ENCODE results near the gene ANKDD1B. TPM values are rescaled to one million over a fixed set of nuclear protein-coding genes. Genes with fewer than 3 reads are reported as not detected.

The ANKDD1B gene
- total RNA-seq, 1 experiment from 2014 or later = 0.84 TPM

GRCh38 chr5:75626959-75627358 is 15.7 kb downstream of the ANKDD1B start:
- no peaks in the 10 kb centered on the region for H3K9me3 ChIP-seq (ENCODE audit: control insufficient read depth in 1 of 2, insufficient read depth in 1 of 2, low read depth in 1 of 2, low read length in 2 of 2)
- H3K27me3 ChIP-seq (ENCODE audit: insufficient read depth, low read length) = no peaks in the 10 kb centered on the region
- no peaks in the 10 kb centered on the region for H3K79me2 ChIP-seq (ENCODE audit: insufficient read depth, low read length)
- H2AFZ ChIP-seq (ENCODE audit: low read depth, low read length, poor library complexity, severe bottlenecking) = no peak overlapping the region
- ChIA-PET POLR2A (no interaction called here), CTCF (no interaction called here), RAD21 (ENCODE audit: low non-redundant PET in 1 of 2, low total read pairs in 2 of 2, uncharacterized antibody in 2 of 2, unreplicated experiment in 2 of 2) (no interaction called here)
- H3K9me2 ChIP-seq (ENCODE audit: insufficient read depth) = no peaks in the 10 kb centered on the region
- DNase-seq (ENCODE audit: low read depth, low spot score) = no peak
- H3K27ac ChIP-seq (ENCODE audit: low read depth, low read length) = no peak overlapping the region
- no peak for ATAC-seq
- H3K4me2 ChIP-seq (ENCODE audit: low read length) = no peak overlapping the region
- TF ChIP-seq EGR1 (IDR thresholded peaks at IDR 0.05; ENCODE audit: low read depth) = no peak
- TF ChIP-seq, protein P1, sequence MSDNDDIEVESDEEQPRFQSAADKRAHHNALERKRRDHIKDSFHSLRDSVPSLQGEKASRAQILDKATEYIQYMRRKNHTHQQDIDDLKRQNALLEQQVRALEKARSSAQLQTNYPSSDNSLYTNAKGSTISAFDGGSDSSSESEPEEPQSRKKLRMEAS (IDR thresholded peaks at IDR 0.05) = no peak
- TF ChIP-seq ZFX (IDR thresholded peaks at IDR 0.05) = no peak
- TF ChIP-seq POLR2AphosphoS5 (IDR thresholded peaks at IDR 0.05; ENCODE audit: low read depth, low read length) = no peak
- TF ChIP-seq, protein P2, sequence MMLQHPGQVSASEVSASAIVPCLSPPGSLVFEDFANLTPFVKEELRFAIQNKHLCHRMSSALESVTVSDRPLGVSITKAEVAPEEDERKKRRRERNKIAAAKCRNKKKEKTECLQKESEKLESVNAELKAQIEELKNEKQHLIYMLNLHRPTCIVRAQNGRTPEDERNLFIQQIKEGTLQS (IDR thresholded peaks at IDR 0.05) = no peak
- TF ChIP-seq EZH2phosphoT487 (IDR thresholded peaks at IDR 0.05; ENCODE audit: borderline replicate concordance) = no peak
- no peak for TF ChIP-seq CBX3 (IDR thresholded peaks at IDR 0.05; ENCODE audit: low read depth)
- no peak for TF ChIP-seq POLR2A (IDR thresholded peaks at IDR 0.05; ENCODE audit: borderline replicate concordance, extremely low read depth, insufficient read depth, insufficient read length)
- TF ChIP-seq EZH2 (IDR thresholded peaks at IDR 0.05) = no peak
- no peak for TF ChIP-seq CTCF (IDR thresholded peaks at IDR 0.05 in 2 of 3, conservative IDR thresholded peaks at IDR 0.05 in 1 of 3; ENCODE audit: borderline replicate concordance in 1 of 3, insufficient read depth in 1 of 3, low read depth in 2 of 3, low read length in 2 of 3)
- H3K36me3 ChIP-seq (ENCODE audit: control insufficient read depth in 1 of 2, insufficient read depth in 2 of 2, low read length in 2 of 2) = no peaks in the 10 kb centered on the region
- H3K4me1 ChIP-seq (ENCODE audit: control insufficient read depth in 1 of 2, insufficient read depth in 2 of 2, low read length in 2 of 2) = no peaks in the 10 kb centered on the region
- BruUV-seq (replicated peaks) = no TSS peak
- no peak overlapping the region for H3K4me3 ChIP-seq (replicated peaks in 1 of 2; ENCODE audit: low read depth in 1 of 2, low read length in 2 of 2)
- H3K9ac ChIP-seq (ENCODE audit: low read length) = no peak overlapping the region
- intact Hi-C loops (cut with micrococcal nuclease) = no loop called here
- no peaks in the 10 kb centered on the region for H4K20me1 ChIP-seq (ENCODE audit: insufficient read depth)

Measured in HCT116 (cell line).